ENCODE measurements around the gene LRRC23.

- TF ChIP-seq POLR2A (IDR thresholded peaks at IDR 0.05; ENCODE audit: low read length) = no peak
- TF ChIP-seq GATA1 (IDR thresholded peaks at IDR 0.05; ENCODE audit: low read depth, low read length) = no peak
These were observed 54.0 kb downstream of the LRRC23 start for GRCh38 chr12:6958609-6959057.
